Measurements from ENCODE around the gene TLR1.

DNA sequence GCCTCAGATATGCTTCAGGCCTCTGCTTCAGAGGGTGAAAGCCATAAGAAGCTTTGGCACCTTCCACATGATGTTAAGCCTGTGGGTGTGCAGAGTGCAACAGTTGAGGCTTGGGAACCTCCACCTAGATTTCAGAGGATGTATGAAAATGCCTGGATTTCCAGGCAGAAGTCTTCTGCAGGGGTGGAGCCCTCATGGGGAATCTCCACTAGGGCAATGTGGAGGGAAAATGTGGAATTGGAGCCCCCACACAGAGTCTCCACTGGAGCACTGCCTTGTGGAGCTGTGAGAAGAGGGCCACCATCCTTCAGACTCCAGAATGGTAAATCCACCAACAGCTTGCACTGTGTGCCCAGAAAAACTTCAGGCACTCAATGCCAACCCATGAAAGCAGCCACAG lies 57.0 kb downstream of the TLR1 start:
- TF ChIP-seq, protein P1, sequence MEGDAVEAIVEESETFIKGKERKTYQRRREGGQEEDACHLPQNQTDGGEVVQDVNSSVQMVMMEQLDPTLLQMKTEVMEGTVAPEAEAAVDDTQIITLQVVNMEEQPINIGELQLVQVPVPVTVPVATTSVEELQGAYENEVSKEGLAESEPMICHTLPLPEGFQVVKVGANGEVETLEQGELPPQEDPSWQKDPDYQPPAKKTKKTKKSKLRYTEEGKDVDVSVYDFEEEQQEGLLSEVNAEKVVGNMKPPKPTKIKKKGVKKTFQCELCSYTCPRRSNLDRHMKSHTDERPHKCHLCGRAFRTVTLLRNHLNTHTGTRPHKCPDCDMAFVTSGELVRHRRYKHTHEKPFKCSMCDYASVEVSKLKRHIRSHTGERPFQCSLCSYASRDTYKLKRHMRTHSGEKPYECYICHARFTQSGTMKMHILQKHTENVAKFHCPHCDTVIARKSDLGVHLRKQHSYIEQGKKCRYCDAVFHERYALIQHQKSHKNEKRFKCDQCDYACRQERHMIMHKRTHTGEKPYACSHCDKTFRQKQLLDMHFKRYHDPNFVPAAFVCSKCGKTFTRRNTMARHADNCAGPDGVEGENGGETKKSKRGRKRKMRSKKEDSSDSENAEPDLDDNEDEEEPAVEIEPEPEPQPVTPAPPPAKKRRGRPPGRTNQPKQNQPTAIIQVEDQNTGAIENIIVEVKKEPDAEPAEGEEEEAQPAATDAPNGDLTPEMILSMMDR (IDR thresholded peaks at IDR 0.05) = no peak
- TF ChIP-seq POLR2A (IDR thresholded peaks at IDR 0.05) (no peak), POLR2AphosphoS5 (IDR thresholded peaks at IDR 0.05) (no peak)

All from transverse colon (tissue), 4 donors.